Panc1 (cell line): ENCODE measurements around the gene SLC7A7. TPM values are rescaled to one million over a fixed set of nuclear protein-coding genes. Genes with fewer than 3 reads are reported as not detected.
"Not testable (repeated sequence)": the region's sequence is repeated elsewhere in the genome, so short reads cannot be mapped to it uniquely, and the experiment has no call there.

Experiments used
- ATAC-seq: fragments of 200-7000 bp; cut with Tn5 transposase; 2 replicates; pipeline ENCODE4 v1.9.1; 2020; ENCODE audit warnings: mild to moderate bottlenecking, moderate library complexity
- BruUV-seq: library from RNA; stranded (reverse); fragments of 400-500 nt; replicated peaks from 2 replicates; lab custom pipeline; 2021; lab: Mats Ljungman, UMichigan
- CTCF ChIA-PET: fragments of 300-600 bp; sonication (Branson Sonifier 250); formaldehyde crosslinking; loops from one replicate; lab custom pipeline; 2022; ENCODE audit warnings: antibody characterized with exemption; lab: Charles Lee
- POLR2A ChIA-PET: fragments of 300-600 bp; sonication (Branson Sonifier 250); formaldehyde crosslinking; loops from one replicate; lab custom pipeline; 2022; ENCODE audit warnings: antibody characterized with exemption; lab: Charles Lee
- DNase-seq: peaks from one replicate; pipeline ENCODE4 v3.0.0-alpha.2; 2010; ENCODE audit warnings: low read depth, low spot score
- H3K27ac ChIP-seq: 2 replicates; pipeline ENCODE4 v1.5.1; 2011; ENCODE audit warnings: mild to moderate bottlenecking, low read length, inconsistent platforms
- H3K27me3 ChIP-seq: fragments of 200-500 bp; sonication (Bioruptor generic); 2 replicates; pipeline ENCODE4 v1.6.0; 2014; ENCODE audit warnings: low read length, inconsistent platforms; ENCODE audit not compliant: control insufficient read depth, insufficient read depth
- H3K36me3 ChIP-seq: fragments of 200-500 bp; sonication (Bioruptor generic); 2 replicates; pipeline ENCODE4 v1.5.1; 2014; ENCODE audit warnings: inconsistent platforms, mild to moderate bottlenecking, low read length, moderate library complexity; ENCODE audit not compliant: control insufficient read depth, insufficient read depth
- H3K4me1 ChIP-seq: 2 replicates; pipeline ENCODE4 v1.5.1; 2011; ENCODE audit warnings: inconsistent platforms, mild to moderate bottlenecking, low read length, moderate library complexity; ENCODE audit not compliant: control insufficient read depth, insufficient read depth
- H3K4me3 ChIP-seq, 2 experiments: 2 replicates each; pipeline ENCODE4 v1.5.1; 2011 to 2012; ENCODE audit warnings: low read depth in 2 of 2, low read length in 2 of 2, mild to moderate bottlenecking in 2 of 2, inconsistent platforms in 1 of 2, moderate library complexity in 1 of 2
- H3K9me3 ChIP-seq: fragments of 200-500 bp; sonication (Bioruptor generic); 2 replicates; pipeline ENCODE4 v1.5.1; 2014; ENCODE audit warnings: low read depth, mild to moderate bottlenecking, inconsistent platforms, low read length, moderate library complexity; ENCODE audit not compliant: control insufficient read depth, insufficient read depth
- CTCF ChIP-seq: fragments of 450-650 bp; IDR thresholded peaks from 2 replicates; pipeline ENCODE4 v1.5.1; 2017; ENCODE audit warnings: mild to moderate bottlenecking
- POLR2AphosphoS5 ChIP-seq: IDR thresholded peaks from 2 replicates; pipeline ENCODE4 v1.6.1; 2012; ENCODE audit warnings: mild to moderate bottlenecking, low read depth, low read length, moderate library complexity
- REST ChIP-seq, 2 experiments: IDR thresholded peaks; 2 replicates each; pipeline ENCODE4 v1.6.1; 2011 to 2012; ENCODE audit warnings: low read depth in 2 of 2, control low read depth in 1 of 2, low read length in 1 of 2, mild to moderate bottlenecking in 1 of 2, moderate library complexity in 1 of 2; ENCODE audit not compliant: insufficient read depth in 1 of 2
- SIN3A ChIP-seq: IDR thresholded peaks from 2 replicates; pipeline ENCODE4 v1.6.1; 2012; ENCODE audit warnings: low read depth, mild to moderate bottlenecking, low read length, moderate library complexity, borderline replicate concordance; ENCODE audit not compliant: insufficient read depth
- TCF7L2 ChIP-seq: IDR thresholded peaks from 2 replicates; pipeline ENCODE4 v1.6.1; 2011; ENCODE audit warnings: mild to moderate bottlenecking, low read depth, low read length, inconsistent platforms
- in situ Hi-C: cut with HindIII; loops from 2 replicates; pipeline ENCODE4 v1.10.0; 2016; ENCODE audit warnings: low sequenced_read_pairs, low pct_unique_long_range_greater_than_20kb
- intact Hi-C: fragments of 100-400 bp; cut with micrococcal nuclease; formaldehyde crosslinking; loops from one replicate; pipeline ENCODE4 v1.10.0; 2022; ENCODE audit not compliant: unreplicated experiment
- total RNA-seq: library from RNA; stranded (reverse); gene quantifications from one replicate; pipeline ENCODE4 v1.2.1, GENCODE V29; 2021; ENCODE audit not compliant: unreplicated experiment

SLC7A7 gene
- total RNA-seq, 1 experiment from 2014 or later = 0.85 TPM

GRCh38 chr14:22733829-22734228, 81.4 kb downstream of the SLC7A7 start:
- Histone ChIP-seq H3K27ac (no peak overlapping the region), H3K36me3 (no peaks in the 10 kb centered on the region), H3K9me3 (no peaks in the 10 kb centered on the region), H3K27me3 (no peaks in the 10 kb centered on the region), H3K4me3 (no peak overlapping the region), H3K4me1 (no peaks in the 10 kb centered on the region)
- no peak for TF ChIP-seq TCF7L2
- no peak for TF ChIP-seq SIN3A
- TF ChIP-seq CTCF = no peak
- no peak for TF ChIP-seq REST (IDR thresholded peaks at IDR 0.05; ENCODE audit: insufficient read depth in 1 of 2, low read depth in 2 of 2, low read length in 1 of 2)
- ATAC-seq = no peak
- no peak for DNase-seq
- no TSS peak for BruUV-seq
- CTCF ChIA-PET = no interaction called here
- in situ Hi-C loops = no loop called here
- POLR2A ChIA-PET = no interaction called here
- intact Hi-C loops = no loop called here

GRCh38 chr14:22732062-22732461, 83.2 kb downstream of the SLC7A7 start:
- H3K4me3 ChIP-seq, ATAC-seq, H3K36me3 ChIP-seq, DNase-seq, intact Hi-C loops, in situ Hi-C loops, POLR2A ChIA-PET, BruUV-seq, H3K4me1 ChIP-seq, H3K27me3 ChIP-seq, H3K9me3 ChIP-seq, CTCF ChIA-PET, H3K27ac ChIP-seq: not testable (repeated sequence)

GRCh38 chr14:22726012-22726411, 89.2 kb downstream of the SLC7A7 start:
- no TSS peak for BruUV-seq
- Histone ChIP-seq H3K4me1 (no peaks in the 10 kb centered on the region), H3K27me3 (no peaks in the 10 kb centered on the region), H3K9me3 (no peaks in the 10 kb centered on the region), H3K4me3 (no peak overlapping the region), H3K36me3 (no peaks in the 10 kb centered on the region), H3K27ac (no peak overlapping the region)
- POLR2A ChIA-PET = interaction anchor here (0.6 kb wide), 1 partner anchor 408 kb away, joined by 3 read pairs; no protein-coding TSS in a partner anchor
- ATAC-seq = no peak
- TF ChIP-seq TCF7L2 (no peak), POLR2AphosphoS5 (no peak), REST (IDR thresholded peaks at IDR 0.05; ENCODE audit: insufficient read depth in 1 of 2, low read depth in 2 of 2, low read length in 1 of 2) (no peak), CTCF (no peak), SIN3A (no peak)
- DNase-seq = no peak
- in situ Hi-C loops (no loop called here), intact Hi-C loops (no loop called here)
- CTCF ChIA-PET = no interaction called here

- CTCF ChIA-PET, H3K9me3 ChIP-seq, H3K27ac ChIP-seq, H3K4me1 ChIP-seq, intact Hi-C loops, in situ Hi-C loops, H3K27me3 ChIP-seq, DNase-seq, H3K4me3 ChIP-seq, ATAC-seq, H3K36me3 ChIP-seq, BruUV-seq: not testable (repeated sequence)
- POLR2A ChIA-PET = interaction anchor here (0.6 kb wide), 1 partner anchor 408 kb away, joined by 3 read pairs; no protein-coding TSS in a partner anchor
These were observed 89.9 kb downstream of the SLC7A7 start for GRCh38 chr14:22725374-22725773.
